Measurements from ENCODE around the gene LPA.

The LPA gene

DNA sequence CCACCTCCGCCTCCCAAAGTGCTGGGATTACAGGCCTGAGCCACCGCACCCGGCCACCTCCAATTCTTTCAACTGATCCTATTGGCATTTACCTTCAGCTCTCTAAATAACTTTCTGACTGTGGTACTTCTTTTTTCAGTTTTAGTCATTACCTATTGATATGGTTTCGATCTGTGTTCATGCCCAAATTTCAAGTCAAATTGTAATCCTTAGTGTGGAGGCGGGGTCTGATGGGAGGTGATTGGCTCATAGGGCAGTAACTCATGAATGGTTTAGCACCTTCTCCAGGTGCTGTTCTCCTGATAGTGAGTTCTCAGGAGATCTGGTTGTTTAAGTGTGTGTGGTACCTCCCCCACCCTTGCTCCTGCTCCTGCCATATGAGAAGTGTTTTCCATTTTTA is 140.9 kb downstream of the LPA start:
- DNase-seq (ENCODE audit: low read depth), result no peak
- H3K4me3 ChIP-seq (ENCODE audit: control insufficient read depth, low read depth, low read length), result no peak overlapping the region
- TF ChIP-seq, protein P1, sequence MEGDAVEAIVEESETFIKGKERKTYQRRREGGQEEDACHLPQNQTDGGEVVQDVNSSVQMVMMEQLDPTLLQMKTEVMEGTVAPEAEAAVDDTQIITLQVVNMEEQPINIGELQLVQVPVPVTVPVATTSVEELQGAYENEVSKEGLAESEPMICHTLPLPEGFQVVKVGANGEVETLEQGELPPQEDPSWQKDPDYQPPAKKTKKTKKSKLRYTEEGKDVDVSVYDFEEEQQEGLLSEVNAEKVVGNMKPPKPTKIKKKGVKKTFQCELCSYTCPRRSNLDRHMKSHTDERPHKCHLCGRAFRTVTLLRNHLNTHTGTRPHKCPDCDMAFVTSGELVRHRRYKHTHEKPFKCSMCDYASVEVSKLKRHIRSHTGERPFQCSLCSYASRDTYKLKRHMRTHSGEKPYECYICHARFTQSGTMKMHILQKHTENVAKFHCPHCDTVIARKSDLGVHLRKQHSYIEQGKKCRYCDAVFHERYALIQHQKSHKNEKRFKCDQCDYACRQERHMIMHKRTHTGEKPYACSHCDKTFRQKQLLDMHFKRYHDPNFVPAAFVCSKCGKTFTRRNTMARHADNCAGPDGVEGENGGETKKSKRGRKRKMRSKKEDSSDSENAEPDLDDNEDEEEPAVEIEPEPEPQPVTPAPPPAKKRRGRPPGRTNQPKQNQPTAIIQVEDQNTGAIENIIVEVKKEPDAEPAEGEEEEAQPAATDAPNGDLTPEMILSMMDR (conservative IDR thresholded peaks at IDR 0.05; ENCODE audit: control insufficient read depth, insufficient read depth, low read depth, low read length), result no peak

DNA sequence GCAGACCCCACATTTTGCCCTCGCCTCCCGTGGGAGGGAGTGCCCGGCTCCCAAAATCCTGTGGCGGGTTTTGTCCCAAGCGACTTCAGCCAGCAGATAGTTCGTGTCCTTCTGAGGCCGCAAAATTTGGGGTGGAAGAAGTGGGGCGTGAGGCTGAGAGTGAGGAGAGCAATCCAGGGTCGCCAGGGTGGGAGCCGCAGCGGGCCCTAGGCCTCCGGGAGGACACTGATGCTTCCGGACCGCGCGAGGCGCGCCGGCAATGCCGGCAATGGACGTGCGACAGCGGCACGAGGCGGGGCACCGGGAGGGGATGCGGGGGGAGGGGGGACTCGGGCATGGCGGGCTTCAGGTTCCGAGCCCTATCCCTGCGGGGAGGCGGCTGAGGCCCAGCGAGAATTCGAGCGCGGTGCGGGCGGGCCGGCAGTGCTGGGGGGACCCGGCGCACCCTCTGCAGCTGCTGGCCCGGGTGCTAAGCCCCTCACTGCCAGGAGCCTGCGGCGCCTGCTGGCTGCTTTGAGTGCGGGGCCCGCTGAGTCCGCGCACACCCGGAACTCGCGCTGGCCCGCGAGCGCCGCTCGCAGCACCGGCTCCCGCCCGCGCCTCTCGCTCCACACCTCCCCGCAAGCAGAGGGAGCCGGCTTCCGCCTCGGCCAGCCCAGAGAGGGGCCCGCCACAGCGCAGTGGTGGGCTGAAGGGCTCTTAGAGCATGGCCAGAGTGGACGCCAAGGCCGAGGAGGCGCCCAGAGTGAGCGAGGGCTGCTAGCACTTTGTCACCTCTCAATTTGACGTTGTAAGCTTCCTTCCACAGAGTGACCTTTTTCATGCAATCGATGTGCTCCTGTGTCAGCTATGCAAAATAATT is 143.8 kb downstream of the LPA start:
- TF ChIP-seq, protein P1 (conservative IDR thresholded peaks at IDR 0.05; ENCODE audit: control insufficient read depth, insufficient read depth, low read depth, low read length), result no peak
- DNase-seq (ENCODE audit: low read depth), result peak; percentile 58
- peak overlapping the region; percentile 62 for H3K4me3 ChIP-seq (ENCODE audit: control insufficient read depth, low read depth, low read length)

DNA sequence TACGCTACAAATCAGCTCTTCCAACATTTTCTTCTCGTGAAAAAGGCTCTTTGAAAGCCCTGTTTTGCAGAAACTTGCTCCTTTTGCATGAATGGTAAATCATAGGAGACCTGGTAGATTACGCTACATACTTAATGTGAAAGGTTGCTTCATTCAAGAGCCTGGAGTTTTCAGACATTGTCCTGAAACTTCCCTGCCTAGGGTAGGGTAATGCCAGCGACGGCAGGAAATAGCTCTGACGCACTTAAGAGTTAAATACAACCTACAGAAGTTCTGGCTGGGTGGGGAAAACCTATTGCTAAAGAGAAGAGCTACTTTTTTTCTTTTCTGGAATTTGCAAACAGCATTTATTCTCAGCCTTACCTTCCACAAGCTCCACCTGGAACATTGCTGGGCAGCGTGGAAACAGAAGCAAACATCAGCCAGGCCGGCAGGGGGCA is 144.5 kb downstream of the LPA start:
- TF ChIP-seq, protein P1 (conservative IDR thresholded peaks at IDR 0.05; ENCODE audit: control insufficient read depth, insufficient read depth, low read depth, low read length), result peak; percentile 90
- DNase-seq (ENCODE audit: low read depth), result no peak
- H3K4me3 ChIP-seq (ENCODE audit: control insufficient read depth, low read depth, low read length), result peak overlapping the region; percentile 62

DNA sequence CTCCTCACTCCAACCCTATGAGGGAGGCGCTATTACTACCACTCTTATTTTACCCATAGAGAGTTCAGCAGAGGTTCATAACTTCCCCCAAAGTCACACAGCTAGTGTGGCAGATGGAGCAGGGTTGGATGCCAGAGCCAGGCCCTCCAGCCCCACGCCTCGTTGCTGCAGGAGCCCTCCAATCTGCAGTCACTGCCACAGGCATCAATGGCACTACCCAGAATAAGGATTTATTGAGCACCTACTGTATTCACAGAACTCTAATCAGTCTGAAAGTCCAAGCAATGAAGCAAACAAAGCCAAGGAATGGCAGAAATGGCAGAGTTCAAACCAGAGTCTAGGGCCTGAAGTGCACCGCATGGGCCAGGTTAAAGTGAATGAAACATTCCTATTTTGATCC is 144.9 kb downstream of the LPA start:
- no peak for DNase-seq (ENCODE audit: low read depth)
- no peak overlapping the region for H3K4me3 ChIP-seq (ENCODE audit: control insufficient read depth, low read depth, low read length)
- TF ChIP-seq, protein P1 (conservative IDR thresholded peaks at IDR 0.05; ENCODE audit: control insufficient read depth, insufficient read depth, low read depth, low read length), result no peak

DNA sequence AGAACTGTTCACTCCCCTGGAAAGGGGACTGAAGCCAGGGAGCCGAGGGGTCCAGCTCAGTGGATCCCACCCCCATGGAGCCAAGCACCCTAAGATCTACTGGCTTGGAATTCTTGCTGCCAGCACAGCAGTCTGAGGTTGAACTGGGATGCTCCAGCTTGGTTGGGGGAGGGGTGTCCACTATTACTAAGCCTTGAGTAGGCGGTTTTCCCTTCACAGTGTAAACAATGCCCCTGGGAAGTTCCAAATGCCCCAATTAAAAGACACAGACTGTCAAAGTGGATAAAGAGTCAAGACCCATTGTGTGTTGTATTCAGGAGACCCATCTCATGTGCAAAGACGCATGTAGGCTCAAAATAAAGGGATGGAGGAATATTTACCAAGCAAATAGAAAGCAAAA is 150.2 kb downstream of the LPA start:
- peak; percentile 64 for DNase-seq (ENCODE audit: low read depth)
- TF ChIP-seq, protein P1 (conservative IDR thresholded peaks at IDR 0.05; ENCODE audit: control insufficient read depth, insufficient read depth, low read depth, low read length), result no peak

DNA sequence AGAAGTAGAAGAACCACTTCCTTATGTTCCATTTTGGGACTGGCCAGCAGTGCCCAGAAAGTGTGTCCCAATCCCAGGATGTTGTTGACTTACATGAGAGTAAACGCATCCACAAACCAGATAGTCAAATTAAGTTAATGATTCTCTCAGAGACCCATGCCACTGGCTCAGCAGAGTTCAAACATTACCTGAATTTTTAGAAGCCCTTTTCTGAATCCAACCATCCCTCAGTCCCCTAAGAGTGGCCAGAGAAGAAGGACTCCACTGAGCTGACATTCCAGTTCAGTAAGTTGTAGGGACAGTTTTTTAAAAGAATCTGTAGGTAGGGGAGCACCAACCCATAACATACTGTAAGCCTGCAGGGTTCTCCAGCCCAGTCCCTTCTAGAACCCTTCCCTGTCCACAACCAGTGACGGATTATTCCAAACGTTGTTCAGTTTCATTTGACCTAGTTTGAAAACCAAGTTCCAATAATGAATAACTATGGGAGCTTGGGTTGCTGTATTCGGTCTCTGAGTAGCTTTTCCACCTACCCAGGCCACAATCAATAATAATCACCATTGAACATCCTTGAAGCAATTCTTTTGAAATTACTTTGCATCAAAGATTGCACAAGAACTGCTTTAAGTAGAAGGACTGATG is 153.0 kb downstream of the LPA start:
- no peak overlapping the region for H3K4me3 ChIP-seq (ENCODE audit: control insufficient read depth, low read depth, low read length)
- TF ChIP-seq, protein P1 (conservative IDR thresholded peaks at IDR 0.05; ENCODE audit: control insufficient read depth, insufficient read depth, low read depth, low read length), result no peak
- no peak for DNase-seq (ENCODE audit: low read depth)

More for the DNA sequence above, 150.2 kb downstream of the LPA start:
- no peak overlapping the region for H3K4me3 ChIP-seq (ENCODE audit: control insufficient read depth, low read depth, low read length)

Measured in fibroblast of mammary gland (primary cell).